A673 (cell line): ENCODE measurements around the gene CLEC3B.

Experiments
- CTCF ChIP-seq: fragments of 300-800, 200-600 bp; sonication (generic); conservative IDR thresholded peaks from 2 replicates; pipeline ENCODE4 v1.5.1; 2017; ENCODE audit warnings: low read depth, mild to moderate bottlenecking, antibody characterized with exemption, low read length, moderate library complexity, mixed read lengths
- EZH2 ChIP-seq: fragments of 200-600 bp; sonication (generic); IDR thresholded peaks from 2 replicates; pipeline ENCODE4 v1.6.1; 2017; ENCODE audit warnings: borderline replicate concordance, low read depth, mild to moderate bottlenecking, mixed read lengths, antibody characterized with exemption, low read length; ENCODE audit not compliant: poor library complexity, severe bottlenecking

GRCh38 chr3:45060165-45060892 lies 34.2 kb downstream of the CLEC3B start:
- no peak for TF ChIP-seq CTCF
- no peak for TF ChIP-seq EZH2
